SU-DHL-6 (cell line): ENCODE measurements around the gene ELMO1.

ENCODE experiments used
- H2AFZ ChIP-seq: fragments of 200-600 bp; sonication (generic); 2 replicates; pipeline ENCODE4 v1.6.1; 2014; ENCODE audit warnings: low read depth, mild to moderate bottlenecking, moderate library complexity, mixed read lengths, antibody characterized with exemption, low read length; ENCODE audit not compliant: severe bottlenecking
- H3F3A ChIP-seq: fragments of 200-600 bp; shearing (Covaris generic); 2 replicates; pipeline ENCODE4 v1.6.0; 2016; ENCODE audit warnings: antibody characterized with exemption, mild to moderate bottlenecking; ENCODE audit not compliant: insufficient read depth
- H3K27ac ChIP-seq: fragments of 200-600 bp; sonication (generic); 2 replicates; pipeline ENCODE4 v1.5.1; 2016; ENCODE audit warnings: low read depth, mild to moderate bottlenecking, low read length, moderate library complexity, mixed read lengths
- H3K27me3 ChIP-seq: fragments of 200-600 bp; sonication (generic), shearing (Covaris generic); 2 replicates; pipeline ENCODE4 v1.6.0; 2014; ENCODE audit warnings: mild to moderate bottlenecking, low read length
- H3K36me3 ChIP-seq: fragments of 200-600 bp; sonication (generic); 2 replicates; pipeline ENCODE4 v1.6.1; 2014; ENCODE audit warnings: mild to moderate bottlenecking, low read length, mixed read lengths
- H3K4me2 ChIP-seq: fragments of 300-600, 200-600 bp; shearing (Covaris generic), sonication (generic); 2 replicates; pipeline ENCODE4 v1.6.0; 2014; ENCODE audit warnings: low read length, low read depth, mild to moderate bottlenecking; ENCODE audit not compliant: poor library complexity, severe bottlenecking
- H3K4me3 ChIP-seq: fragments of 200-600 bp; sonication (generic); 2 replicates; pipeline ENCODE4 v1.5.1; 2014; ENCODE audit warnings: antibody characterized with exemption, low read length, mild to moderate bottlenecking, mixed read lengths; ENCODE audit not compliant: insufficient read depth, poor library complexity, severe bottlenecking
- H3K79me2 ChIP-seq: fragments of 200-600 bp; sonication (generic); 2 replicates; pipeline ENCODE4 v1.6.1; 2014; ENCODE audit warnings: mild to moderate bottlenecking, low read length, moderate library complexity; ENCODE audit not compliant: insufficient read depth
- H3K9ac ChIP-seq: fragments of 200-600 bp; sonication (generic); 2 replicates; pipeline ENCODE4 v1.7.0; 2014; ENCODE audit warnings: mild to moderate bottlenecking, low read length
- H3K9me2 ChIP-seq: fragments of 200-600 bp; sonication (generic); replicated peaks from 2 replicates; pipeline ENCODE4 v1.6.1; 2014; ENCODE audit warnings: low read length; ENCODE audit not compliant: insufficient read depth
- H3K9me3 ChIP-seq: fragments of 200-600 bp; sonication (generic); 2 replicates; pipeline ENCODE4 v1.6.1; 2014; ENCODE audit warnings: low read length, mixed read lengths; ENCODE audit not compliant: insufficient read depth
- H4K20me1 ChIP-seq: fragments of 200-600 bp; sonication (generic); 2 replicates; pipeline ENCODE4 v1.6.1; 2014; ENCODE audit warnings: low read depth, mild to moderate bottlenecking, antibody characterized with exemption, low read length, moderate library complexity, mixed read lengths
- CTCF ChIP-seq: fragments of 200-600 bp; sonication (generic); IDR thresholded peaks from one replicate; pipeline ENCODE4 v1.5.1; 2017; ENCODE audit warnings: antibody characterized with exemption, mild to moderate bottlenecking, low read length, moderate library complexity; ENCODE audit not compliant: insufficient read depth, poor library complexity, severe bottlenecking
- EZH2phosphoT487 ChIP-seq: fragments of 200-600 bp; sonication (generic), shearing (Covaris generic); conservative IDR thresholded peaks from 2 replicates; pipeline ENCODE4 v1.6.1; 2018; ENCODE audit warnings: mild to moderate bottlenecking, antibody characterized with exemption, low read length, moderate library complexity, mixed read lengths

Gene ELMO1

GRCh38 chr7:37432281-37432920 is 16.3 kb downstream of the ELMO1 start:
- H3F3A ChIP-seq, result no peaks in the 10 kb centered on the region
- H3K79me2 ChIP-seq, result no peaks in the 10 kb centered on the region
- TF ChIP-seq CTCF, result no peak
- no peak for TF ChIP-seq EZH2phosphoT487
- H4K20me1 ChIP-seq, result no peaks in the 10 kb centered on the region
- H3K27ac ChIP-seq, result no peak overlapping the region
- H3K9me3 ChIP-seq, result no peaks in the 10 kb centered on the region
- no peaks in the 10 kb centered on the region for H3K9me2 ChIP-seq
- H3K9ac ChIP-seq, result no peak overlapping the region
- no peak overlapping the region for H2AFZ ChIP-seq
- H3K36me3 ChIP-seq, result no peaks in the 10 kb centered on the region
- H3K27me3 ChIP-seq, result no peaks in the 10 kb centered on the region
- no peak overlapping the region for H3K4me2 ChIP-seq
- H3K4me3 ChIP-seq, result no peak overlapping the region

GRCh38 chr7:37431413-37431812 is 17.3 kb downstream of the ELMO1 start:
- Histone ChIP-seq H3F3A (no peaks in the 10 kb centered on the region), H3K4me3 (no peak overlapping the region), H3K9ac (no peak overlapping the region), H2AFZ (no peak overlapping the region), H4K20me1 (no peaks in the 10 kb centered on the region), H3K9me3 (no peaks in the 10 kb centered on the region), H3K36me3 (no peaks in the 10 kb centered on the region), H3K27ac (no peak overlapping the region), H3K9me2 (no peaks in the 10 kb centered on the region), H3K27me3 (no peaks in the 10 kb centered on the region), H3K4me2 (no peak overlapping the region), H3K79me2 (no peaks in the 10 kb centered on the region)
- TF ChIP-seq CTCF (no peak), EZH2phosphoT487 (no peak)

DNA sequence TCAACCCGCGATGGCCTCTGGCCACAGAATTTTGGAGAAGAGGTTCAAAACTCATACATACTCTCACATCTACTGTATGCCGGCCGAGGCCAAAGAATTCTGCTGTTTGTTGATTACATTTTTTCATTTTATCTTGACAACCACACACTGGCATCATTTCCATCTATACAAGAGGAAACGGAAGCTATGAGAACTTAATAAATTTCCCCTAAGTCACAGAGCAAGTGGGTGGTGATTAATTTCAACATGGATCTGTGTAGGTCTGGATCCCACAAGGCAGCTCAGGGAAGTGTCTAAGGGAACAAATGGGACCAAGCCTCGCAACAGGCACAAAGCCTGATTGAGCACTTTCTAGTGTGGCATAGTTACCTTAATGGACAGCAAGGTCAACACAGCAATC is 18.0 kb downstream of the ELMO1 start:
- Histone ChIP-seq H3K9me2 (no peaks in the 10 kb centered on the region), H3F3A (no peaks in the 10 kb centered on the region), H3K4me2 (no peak overlapping the region), H3K36me3 (no peaks in the 10 kb centered on the region), H3K9me3 (no peaks in the 10 kb centered on the region), H3K27ac (no peak overlapping the region), H3K4me3 (no peak overlapping the region), H3K9ac (no peak overlapping the region), H2AFZ (no peak overlapping the region), H3K27me3 (no peaks in the 10 kb centered on the region), H4K20me1 (no peaks in the 10 kb centered on the region), H3K79me2 (no peaks in the 10 kb centered on the region)
- no peak for TF ChIP-seq EZH2phosphoT487
- TF ChIP-seq CTCF, result no peak
